GM18909 (cell line): Measurements from ENCODE around the gene NSG1.
A peak's percentile ranks its signal among the peaks of the same experiment; 100 is the strongest.
"Not testable (repeated sequence)": the region's sequence is repeated elsewhere in the genome, so short reads cannot be mapped to it uniquely, and the experiment has no call there.

Source experiments
- ATAC-seq: cut with Tn5 transposase; IDR thresholded peaks from one replicate; pipeline ENCODE4 v1.9.1; 2021; ENCODE audit warnings: mild to moderate bottlenecking; ENCODE audit not compliant: unreplicated experiment, poor library complexity

Gene NSG1, protein sequence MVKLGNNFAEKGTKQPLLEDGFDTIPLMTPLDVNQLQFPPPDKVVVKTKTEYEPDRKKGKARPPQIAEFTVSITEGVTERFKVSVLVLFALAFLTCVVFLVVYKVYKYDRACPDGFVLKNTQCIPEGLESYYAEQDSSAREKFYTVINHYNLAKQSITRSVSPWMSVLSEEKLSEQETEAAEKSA

DNA sequence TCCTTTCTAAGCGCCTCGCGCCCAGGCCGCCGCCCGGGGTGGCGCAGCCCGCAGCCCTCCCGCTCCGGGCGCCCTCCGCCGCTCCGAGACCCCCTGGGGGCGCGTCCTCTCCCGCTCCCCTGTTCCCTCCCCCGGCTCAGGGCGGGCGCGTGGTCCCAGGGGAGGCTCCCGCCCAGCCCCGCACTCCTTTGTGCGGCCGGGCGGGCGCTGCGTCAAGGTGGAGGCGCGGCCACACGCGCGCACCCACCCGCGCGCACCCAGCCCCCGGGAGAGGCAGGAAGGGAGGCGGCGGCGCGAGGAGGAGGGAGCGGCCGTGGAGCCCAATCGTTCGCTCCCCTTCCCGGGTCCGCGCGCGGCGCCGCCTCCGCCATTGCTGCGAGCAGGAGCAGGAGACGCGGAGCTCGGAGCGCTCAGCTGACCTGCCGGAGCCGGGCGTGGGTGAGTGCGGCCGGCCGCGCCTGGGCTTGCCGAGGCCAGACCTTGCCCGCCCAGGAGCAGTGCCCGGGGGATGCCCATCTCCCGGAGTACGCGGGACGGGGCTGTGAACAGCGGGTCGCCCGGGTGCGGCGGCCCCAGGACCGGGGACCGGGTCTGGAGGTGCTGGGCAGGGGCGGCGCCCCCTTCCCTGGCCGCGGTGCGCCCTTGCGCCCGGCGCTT is at the start of gene NSG1:
Gene NSG1, plus strand, starts transcription at position 367 of the 657 bp plus-strand sequence. CDS start 528 bp downstream, outside the sequence.
- ATAC-seq: no peak

DNA sequence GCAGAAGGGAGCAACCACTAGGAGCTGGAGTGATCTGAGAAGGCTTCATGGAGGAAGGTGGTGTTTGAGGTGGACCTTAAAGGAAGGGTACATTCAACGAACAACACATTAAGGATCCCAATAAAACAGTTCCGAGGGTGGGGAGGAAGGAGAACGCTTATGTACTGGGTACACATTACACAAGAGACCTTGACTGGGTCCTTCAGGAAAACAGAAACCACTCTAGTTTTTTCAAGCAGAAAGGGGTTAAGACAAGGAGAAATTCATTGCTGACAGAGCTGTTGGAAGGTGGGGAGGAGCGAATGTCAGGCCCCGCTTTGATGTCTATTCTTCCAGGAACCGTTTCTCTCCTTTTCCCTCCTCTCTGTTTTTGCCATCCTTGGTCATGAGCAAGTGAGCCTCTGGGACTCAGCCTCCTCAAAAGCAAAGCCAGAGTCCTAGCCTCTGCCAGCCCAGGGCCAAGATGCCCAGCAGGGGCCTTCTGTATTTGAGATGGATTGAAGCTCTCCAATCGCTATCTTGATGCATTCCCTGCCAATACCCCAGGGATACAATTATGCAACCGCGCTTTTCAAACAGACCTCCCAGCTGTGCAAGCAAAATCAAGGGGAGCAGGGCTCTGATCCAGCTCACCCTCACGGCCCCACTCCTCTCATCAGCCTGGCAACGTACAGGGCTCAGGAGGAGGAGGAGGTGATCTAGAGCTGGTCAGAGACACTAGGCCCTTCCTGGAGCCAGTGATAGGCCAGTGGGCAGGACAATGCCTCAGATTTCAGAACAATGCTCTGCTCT is 48.5 kb upstream of the NSG1 start:
- ATAC-seq: no peak

DNA sequence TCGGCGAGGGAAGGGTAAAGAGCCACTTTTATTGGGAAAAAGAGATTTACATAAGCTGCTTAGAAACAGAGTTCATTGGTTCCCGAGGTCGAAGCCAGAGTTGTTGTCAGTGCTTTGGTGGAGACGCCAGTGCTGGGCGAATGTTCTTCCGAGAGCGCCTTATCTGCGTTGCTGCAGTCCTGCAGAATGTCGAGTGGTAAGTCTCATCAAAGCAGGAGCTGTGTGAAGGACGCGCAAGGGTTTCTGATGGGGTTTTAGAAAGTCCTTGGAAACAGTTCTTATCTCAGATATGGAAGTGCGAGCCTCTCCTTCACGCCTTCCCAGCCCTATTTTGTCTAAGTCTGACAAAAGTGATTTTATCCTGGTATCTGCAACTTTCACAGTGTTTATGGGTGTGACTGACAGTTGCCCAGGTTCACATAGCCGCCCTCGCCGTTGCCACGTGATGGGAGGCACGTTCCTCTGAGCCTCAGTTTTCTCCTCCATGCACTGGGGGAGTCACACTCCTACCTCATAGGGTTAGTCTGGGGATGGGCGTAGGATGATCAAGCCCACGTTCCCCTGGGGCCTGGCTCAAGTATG is 47.3 kb upstream of the NSG1 start:
- ATAC-seq: no peak

DNA sequence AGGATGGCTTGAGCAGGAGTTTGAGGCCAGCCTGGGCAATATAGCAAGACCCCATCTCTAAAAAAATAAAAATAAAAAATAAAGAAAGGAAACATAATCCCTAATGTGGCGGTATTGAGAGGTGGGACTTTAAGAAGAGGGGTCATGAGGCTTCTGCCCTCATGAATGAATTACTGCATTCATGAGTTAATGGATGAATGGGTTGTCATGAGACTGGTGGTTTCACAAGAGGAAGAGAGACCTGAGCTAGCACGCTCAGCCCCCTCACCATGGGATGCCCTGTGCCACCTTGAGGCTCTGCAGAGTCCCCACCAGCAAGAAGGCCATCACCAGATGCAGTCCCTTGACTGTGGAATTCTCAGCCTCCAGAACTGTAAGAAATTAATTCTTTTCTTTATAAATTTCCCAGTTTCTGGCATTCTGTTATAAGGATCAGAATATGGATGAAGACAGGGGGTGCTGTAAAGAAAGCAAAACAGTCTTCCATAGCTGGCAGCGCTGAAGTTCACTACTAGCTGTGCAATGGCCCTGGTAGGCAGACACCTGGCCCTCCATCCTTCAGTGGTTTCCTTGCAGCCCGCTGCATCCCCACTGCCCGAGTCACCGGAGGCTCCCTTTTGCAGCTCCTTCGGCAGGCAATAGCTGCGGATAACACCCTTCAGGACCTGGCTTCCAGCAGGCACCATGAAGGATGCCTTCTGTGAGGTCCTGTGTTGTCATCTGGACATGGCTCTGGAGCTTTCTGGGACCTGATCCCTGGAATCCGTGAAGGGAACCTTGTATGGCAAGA is 44.8 kb upstream of the NSG1 start:
- ATAC-seq: no peak

DNA sequence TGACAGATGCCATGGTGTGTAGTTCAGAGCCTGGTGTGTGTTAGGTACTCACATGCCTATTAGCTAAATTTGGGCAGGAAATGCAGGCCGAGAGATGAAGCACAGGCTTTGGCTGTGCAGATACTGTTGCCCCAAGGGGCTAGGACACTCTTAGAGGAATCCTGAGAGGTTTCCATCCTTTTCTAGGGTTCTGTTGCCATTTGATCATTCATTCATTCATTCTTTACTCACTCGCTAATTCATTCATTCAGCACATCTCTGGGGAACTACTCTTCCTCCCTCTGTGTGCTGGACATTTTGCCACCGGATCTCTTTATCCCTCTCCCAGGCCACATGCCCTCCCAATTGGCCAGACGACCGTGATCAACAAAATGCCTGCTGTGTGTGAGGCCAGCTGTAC is 43.9 kb upstream of the NSG1 start:
- no peak for ATAC-seq

DNA sequence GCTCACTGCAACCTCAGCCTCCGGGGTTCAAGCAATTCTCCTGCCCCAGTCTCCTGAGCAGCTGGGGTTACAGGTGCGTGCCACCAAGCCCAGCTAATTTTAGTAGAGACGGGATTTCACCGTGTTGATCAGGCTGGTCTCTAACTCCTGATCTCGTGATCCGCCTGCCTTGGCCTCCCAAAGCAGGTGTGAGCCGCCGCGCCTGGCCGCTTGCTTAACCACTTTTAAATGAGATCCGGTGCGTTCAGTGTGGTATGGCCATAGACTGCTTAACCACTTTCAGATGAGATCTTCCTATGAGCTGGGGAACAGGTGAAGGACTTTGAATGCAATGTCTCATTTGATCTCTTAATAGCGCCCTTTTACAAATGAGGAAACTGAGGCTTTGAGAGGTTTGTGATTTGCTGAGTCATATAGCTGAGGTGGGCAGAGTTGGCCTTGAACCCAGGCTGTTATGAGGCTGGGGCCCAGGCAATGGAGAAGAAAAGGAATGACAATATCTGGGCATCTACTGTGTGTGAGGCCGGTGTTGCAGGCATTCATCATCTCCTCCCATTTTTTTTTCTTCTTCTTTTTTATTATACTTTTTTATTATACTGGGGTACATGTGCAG is 41.9 kb upstream of the NSG1 start:
- ATAC-seq: peak; percentile 73

DNA sequence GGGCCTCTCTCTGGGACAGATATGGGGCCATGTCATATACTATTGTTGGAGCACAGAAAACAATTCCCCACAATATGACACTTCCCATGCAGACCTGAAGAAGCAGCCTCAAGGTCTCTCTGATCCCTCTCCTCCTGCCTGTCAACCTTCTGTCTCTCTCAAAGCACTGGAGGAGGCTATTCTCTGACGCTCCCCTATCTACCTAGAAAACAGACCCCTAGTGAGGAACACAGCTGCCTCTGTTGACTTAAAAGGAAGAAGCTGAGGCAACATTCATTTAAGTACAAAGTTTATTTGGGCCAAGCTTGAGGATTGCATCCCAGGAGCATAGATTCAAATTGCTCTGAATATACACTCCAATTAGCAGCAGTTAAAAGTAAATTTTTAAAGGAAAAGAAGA is 39.3 kb upstream of the NSG1 start:
- ATAC-seq: no peak

DNA sequence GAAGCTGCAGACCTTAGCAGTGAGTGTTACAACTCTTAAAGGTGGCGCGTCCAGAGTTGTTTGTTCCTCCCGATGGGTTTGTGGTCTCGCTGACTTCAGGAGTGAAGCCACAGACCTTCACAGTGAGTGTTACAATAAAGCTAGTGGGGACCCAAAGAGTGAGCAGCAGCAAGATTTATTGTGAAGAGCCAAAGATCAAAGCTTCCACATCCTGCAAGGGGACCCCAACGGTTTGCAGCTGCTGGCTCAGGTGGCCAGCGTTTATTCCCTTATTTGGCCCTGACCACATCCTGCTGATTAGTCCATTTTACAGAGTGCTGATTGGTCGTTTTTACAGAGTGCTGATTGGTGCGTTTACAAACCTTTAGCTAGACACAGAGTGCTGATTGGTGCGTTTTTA is 38.3 kb upstream of the NSG1 start:
- ATAC-seq: not testable (repeated sequence)

DNA sequence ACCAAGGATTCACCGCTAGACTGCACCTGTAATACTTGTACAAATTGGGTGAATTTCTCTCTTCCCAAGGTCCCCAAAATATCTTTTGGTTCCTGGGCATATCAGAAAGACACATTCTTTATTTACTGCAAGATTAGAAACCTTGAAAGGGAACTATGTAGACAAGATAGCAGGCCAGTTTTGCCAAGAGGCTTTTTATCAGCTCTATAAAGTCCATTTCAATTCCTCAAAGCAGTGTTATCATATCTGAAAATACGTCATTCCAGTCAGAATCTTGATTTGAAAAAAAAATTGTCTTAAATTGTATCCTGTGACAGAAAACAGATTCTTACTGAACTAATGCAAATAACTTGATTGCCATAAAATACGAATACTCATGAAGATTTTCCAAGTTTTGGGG is 37.0 kb upstream of the NSG1 start:
- no peak for ATAC-seq

DNA sequence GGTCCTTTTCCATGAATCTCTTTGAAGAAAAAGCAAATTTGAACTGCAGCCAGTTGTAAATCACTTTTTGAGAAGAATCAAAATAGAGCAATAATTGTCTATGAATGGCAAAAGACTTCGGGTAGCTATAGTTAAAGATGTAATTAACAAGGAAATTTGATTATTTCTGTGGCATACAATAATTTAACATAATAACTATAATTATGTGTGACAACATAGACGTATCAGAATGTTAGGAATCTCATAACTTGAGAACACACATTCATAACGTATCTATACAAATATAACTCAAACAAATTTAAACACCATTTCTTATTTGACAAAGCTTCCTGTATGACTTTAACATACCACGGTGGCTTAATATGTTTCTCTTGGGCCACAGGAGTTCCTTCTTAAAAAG is 36.0 kb upstream of the NSG1 start:
- ATAC-seq: no peak

DNA sequence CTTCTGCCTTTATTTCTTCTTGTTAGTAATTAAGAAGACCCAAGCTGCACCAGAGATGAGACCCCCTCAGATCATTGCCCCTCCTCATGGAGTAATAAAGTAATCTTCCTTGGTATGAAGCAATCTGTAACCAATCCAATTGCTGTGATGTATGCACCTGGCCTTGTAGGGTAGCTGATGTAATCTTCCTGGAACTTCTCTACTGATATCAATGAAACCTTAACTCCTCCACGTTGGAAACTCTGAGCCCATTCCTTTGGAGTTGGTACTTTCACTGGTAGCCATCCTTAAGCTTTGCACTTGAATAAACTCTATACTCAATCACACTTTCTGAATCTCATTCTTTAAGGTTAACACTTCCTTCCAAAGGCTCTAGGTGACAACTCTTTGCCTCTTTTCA is 31.6 kb upstream of the NSG1 start:
- ATAC-seq: no peak

DNA sequence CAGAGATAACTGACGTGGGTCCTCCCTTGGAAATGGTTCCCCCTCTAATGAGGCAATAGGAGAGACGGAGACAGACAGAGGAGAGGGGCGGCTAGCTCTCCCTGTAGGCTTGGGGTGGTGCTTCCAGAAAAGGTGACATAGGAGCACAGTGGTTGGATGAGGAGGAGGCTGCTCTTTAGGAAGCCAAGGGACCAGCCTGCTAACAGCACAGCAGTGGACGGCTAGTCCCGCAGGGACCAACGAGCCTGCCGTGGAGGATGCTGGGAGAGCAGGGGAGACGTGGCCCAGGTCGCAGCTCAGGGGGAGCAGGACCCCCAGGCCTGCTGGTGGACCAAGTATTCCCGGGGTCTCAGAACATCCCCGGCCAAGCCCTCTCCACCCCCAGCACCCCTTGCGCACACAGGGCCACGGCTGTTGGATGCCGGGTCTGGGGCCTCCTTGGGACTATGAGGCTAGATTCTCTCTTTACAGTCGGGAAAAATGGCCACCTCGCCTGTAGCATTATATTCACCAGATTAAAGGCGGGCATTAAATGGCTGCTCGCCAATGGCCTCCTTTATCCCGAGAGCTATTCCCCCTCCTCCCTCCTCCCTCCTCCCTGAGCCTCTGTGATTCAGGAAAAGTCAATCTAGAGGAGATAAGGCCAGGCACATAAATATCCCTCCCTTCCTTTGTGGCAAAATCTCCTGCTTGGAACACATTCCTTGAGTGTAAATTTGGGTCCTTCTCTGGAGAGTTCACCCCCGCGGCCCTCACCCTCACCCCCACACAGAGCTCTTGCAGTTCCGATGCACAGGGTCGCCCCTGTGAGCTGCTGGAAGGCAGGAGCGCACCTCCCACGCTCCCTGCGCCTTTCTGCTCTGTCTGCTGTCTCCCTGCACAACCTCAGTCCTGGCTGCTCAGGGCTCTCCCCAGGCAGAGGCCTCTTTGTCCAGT is 30.5 kb upstream of the NSG1 start:
- no peak for ATAC-seq

DNA sequence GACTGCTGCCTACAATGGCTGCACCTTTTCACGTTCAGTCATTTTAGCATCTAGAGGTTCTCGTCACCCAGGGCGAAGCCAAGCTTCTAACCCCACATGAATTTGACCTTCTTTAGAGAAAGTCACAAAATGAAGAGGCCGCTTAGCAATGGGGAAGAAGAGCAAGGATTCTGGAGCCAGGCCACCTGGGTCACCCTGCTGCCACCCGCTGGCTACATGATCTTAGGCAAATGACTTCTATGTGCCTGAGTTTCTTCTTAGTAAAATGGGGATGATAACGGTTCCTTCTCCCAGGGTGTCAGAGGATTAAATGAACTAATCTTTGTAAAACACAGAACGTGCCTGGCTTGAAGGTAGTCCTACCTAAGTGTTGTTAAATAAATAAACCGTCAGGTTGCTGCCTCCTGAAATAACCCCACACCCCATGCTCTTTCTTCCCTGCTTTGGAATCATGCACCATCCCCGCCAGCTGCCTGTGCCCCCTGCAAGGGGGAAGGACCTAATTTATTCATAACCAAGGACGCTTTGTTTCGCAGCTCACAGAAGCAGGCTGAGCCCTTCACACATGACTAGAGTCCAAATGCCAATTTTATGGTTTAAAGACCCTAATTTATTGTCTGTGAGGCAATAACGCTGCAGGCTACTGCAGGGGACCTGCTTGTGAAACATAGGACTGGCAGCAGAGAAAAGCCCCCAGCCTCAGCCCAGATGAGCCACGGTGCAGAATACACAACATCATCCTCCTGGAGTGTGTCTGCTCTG is 28.6 kb upstream of the NSG1 start:
- no peak for ATAC-seq

DNA sequence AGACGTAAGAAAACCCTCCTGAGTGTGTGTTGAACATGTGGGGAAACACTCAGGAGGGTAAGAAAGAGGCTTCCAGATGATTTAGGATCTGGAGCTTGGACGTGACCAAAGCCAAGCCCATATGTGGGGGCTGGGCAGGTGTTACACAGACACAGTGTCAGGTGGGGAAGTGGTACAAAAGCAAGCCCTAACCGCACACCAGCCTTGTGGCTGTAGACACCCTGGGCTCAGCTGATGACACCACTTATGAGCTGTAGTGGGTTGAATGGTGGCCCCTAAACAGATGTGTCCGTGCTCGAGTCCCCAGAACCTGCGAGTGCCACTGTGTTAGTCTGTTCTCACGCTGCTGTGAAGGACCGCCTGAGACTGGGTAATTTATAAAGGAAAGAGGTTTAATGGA is 25.0 kb upstream of the NSG1 start:
- ATAC-seq: no peak

DNA sequence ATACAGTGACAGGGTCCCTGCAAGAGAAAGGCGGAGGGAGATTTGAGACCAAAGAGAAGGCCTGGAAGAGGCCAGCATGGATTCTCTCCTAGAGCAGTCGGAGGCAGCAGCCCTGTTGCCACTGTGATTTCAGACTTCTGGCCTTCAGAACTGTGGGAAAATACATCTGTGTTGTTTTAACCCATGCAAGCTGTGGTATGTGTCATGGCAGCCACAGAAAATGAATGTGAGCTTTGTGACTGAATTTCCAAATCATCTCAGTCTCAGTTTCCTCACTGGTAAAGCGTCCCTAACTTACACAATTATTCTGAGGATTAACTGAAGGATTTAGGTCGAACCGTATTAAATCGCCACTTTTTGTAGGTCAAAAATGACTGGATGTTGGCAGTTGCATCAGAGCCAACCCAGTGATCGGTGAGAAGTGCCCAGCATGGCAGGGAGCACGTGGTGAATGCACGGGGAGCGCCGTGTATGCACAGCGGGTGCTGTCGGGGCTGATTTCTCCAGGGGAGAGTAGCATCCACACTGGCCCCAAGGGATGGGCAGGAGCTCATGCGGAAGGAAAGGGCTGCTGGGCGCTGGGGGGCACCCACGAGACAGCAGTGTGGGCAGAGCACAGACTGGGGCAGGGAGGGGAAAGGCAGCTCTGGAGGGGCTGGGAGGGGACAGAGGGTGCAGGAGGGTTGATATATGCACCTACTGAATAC is 23.8 kb upstream of the NSG1 start:
- ATAC-seq: no peak

DNA sequence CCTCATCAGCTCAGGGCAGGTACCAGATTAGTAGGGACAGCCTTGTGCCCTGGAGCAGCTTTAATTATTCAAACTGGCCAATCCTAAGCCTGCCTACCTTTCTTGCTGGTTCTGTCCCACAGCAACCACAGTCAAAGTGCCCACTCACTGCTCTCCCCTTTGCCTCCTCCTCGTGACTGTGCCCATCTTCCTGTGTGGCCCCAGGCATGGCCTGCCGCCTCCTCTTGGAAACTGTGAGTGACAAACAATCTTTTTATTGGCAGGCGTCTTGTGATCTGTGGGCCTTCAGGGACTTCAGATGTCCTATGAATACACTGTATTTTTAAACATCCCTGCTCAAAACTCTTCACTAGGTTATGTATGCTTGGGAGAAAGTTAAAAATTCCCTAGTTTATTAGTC is 22.8 kb upstream of the NSG1 start:
- no peak for ATAC-seq

DNA sequence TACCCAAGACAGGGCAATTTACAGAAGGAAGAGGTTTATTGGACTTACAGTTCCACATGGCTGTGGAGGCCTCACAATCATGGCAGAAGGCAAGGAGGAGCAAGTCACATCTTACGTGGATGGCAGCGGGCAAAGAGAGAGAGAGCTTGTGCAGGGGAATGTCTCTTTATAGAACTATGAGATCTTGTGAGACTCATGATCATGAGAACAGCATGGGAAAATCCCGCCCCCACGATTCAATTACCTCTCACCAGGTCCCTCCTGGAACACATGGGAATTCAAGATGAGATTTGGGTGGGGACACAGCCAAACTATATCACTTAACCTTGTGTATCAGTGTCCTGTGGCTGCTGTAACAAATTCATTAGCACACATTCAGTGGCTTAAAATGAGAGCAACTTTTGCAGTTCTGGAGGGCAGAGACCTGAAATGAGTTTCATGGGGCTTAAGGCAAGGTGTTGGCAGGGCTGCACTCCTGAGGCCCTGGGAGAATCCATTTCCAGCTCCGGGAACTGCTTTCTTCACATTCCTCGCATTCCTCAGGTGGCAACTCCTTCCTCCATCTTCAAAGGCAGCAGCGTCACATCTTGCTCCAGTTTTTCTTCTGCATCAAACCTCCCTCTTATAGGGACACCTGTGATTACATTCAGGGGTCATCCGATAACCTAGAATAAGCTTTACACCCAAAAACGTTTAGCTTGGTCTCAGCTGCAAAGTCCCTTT is 22.3 kb upstream of the NSG1 start:
- no peak for ATAC-seq
